ENCODE data around the gene UBA52. TPM values are rescaled to one million over a fixed set of nuclear protein-coding genes. Genes with fewer than 3 reads are reported as not detected.

UBA52 gene
- total RNA-seq, 3 donors from 2014 or later: 729 to 865 (median 831) TPM

DNA sequence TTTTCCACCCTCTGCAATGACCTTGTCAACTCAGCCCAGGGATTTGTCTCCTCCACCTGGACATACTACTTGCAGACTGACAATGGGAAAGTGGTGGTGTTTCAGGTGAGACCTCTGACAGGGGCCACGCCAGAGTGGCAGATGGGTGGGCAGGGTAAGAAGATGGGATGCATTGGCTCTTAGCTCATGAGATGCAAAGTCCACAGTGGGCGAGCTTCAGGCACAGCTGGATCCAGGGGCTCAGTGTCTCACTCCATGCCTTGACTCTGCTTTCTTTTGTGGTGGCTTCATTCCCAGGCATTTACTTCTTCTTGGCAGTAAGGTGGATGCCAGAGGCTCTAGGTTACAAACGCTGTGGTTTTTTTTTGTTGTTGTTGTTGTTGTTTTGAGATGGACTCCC is 44.4 kb downstream of the UBA52 start:
- Histone ChIP-seq H3K4me1 (peaks cover 0 to 8% of the 10 kb centered on the region in 2 donors), H3K36me3 (no peaks in the 10 kb centered on the region), H3K27me3 (peaks cover 4 to 36% of the 10 kb centered on the region in 2 donors), H3K9me3 (no peaks in the 10 kb centered on the region), H3K4me3 (no peak overlapping the region), H3K27ac (no peak overlapping the region)
- no peak for DNase-seq (ENCODE audit: low spot score in 2 of 2)
- intact Hi-C loops (cut with DNase I; ENCODE audit: low total_unique reads): no loop called here
- TF ChIP-seq POLR2AphosphoS5 (IDR thresholded peaks at IDR 0.05) (no peak), CTCF (IDR thresholded peaks at IDR 0.05) (no peak), POLR2A (IDR thresholded peaks at IDR 0.05) (no peak)

DNA sequence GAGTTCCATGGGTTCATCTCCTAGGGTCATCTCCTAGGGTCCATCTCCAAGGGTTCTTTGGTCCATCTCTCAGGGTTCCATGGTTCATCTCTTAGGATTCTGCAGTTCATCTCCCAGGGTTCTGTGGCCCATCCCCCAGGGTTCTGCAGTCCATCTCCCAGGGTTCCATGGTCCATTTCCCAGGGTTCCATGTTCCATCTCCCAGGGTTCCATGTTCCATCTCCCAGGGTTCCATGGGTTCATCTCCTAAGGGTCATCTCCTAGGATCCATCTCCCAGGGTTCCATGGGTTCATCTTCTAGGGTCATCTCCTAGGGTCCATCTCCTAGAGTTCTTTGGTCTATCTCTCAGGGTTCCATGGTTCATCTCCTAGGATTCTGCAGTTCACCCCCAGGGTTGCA is 45.9 kb downstream of the UBA52 start:
- Histone ChIP-seq H3K4me1 (peaks cover 0 to 2% of the 10 kb centered on the region in 2 donors), H3K9me3 (no peaks in the 10 kb centered on the region), H3K4me3 (no peak overlapping the region), H3K27ac (no peak overlapping the region), H3K36me3 (no peaks in the 10 kb centered on the region), H3K27me3 (peaks cover 0 to 20% of the 10 kb centered on the region in 2 donors)
- no peak for DNase-seq (ENCODE audit: low spot score in 2 of 2)
- TF ChIP-seq POLR2A (IDR thresholded peaks at IDR 0.05): no peak
- TF ChIP-seq POLR2AphosphoS5 (IDR thresholded peaks at IDR 0.05): no peak
- TF ChIP-seq CTCF (IDR thresholded peaks at IDR 0.05): no peak
- intact Hi-C loops (cut with DNase I; ENCODE audit: low total_unique reads): no loop called here

GRCh38 chr19:18618236-18618635 is 46.6 kb downstream of the UBA52 start:
- Histone ChIP-seq H3K4me1 (no peaks in the 10 kb centered on the region), H3K4me3 (no peak overlapping the region), H3K27me3 (peaks cover 0 to 13% of the 10 kb centered on the region in 2 donors), H3K9me3 (no peaks in the 10 kb centered on the region), H3K27ac (no peak overlapping the region), H3K36me3 (no peaks in the 10 kb centered on the region)
- TF ChIP-seq POLR2A (IDR thresholded peaks at IDR 0.05) (no peak), CTCF (IDR thresholded peaks at IDR 0.05) (no peak), POLR2AphosphoS5 (IDR thresholded peaks at IDR 0.05) (no peak)
- no peak for DNase-seq (ENCODE audit: low spot score in 2 of 2)
- intact Hi-C loops (cut with DNase I; ENCODE audit: low total_unique reads): no loop called here

DNA sequence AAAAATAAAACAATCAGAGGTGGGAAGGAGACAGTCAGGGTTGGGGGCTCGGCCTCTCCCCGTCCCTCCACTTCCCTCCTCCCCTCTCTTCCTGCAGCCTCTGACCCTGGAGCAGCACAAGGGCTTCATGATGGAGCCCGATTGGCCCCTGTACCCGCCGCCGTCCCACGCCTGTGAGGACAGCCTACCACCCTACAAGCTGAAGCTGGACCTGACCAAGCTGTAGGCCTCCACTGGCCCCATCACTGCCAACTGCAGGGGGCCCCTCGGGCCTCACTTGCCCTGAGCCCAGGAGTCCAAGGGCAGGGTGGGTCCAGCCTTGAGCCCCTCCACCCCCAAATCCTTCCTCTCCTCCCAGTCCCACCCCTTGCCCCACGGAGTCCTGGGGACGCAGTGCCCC is 48.7 kb downstream of the UBA52 start:
- DNase-seq (ENCODE audit: low spot score in 2 of 2): no peak
- TF ChIP-seq POLR2A (IDR thresholded peaks at IDR 0.05): no peak
- no peak for TF ChIP-seq CTCF (IDR thresholded peaks at IDR 0.05)
- TF ChIP-seq POLR2AphosphoS5 (IDR thresholded peaks at IDR 0.05): no peak
- no peak overlapping the region for H3K27ac ChIP-seq
- H3K4me1 ChIP-seq: no peaks in the 10 kb centered on the region
- intact Hi-C loops (cut with DNase I; ENCODE audit: low total_unique reads): no loop called here
- no peak overlapping the region for H3K4me3 ChIP-seq
- no peaks in the 10 kb centered on the region for H3K36me3 ChIP-seq
- no peaks in the 10 kb centered on the region for H3K9me3 ChIP-seq
- H3K27me3 ChIP-seq: no peaks in the 10 kb centered on the region

GRCh38 chr19:18620902-18621301 is 49.2 kb downstream of the UBA52 start:
- TF ChIP-seq POLR2A (IDR thresholded peaks at IDR 0.05) (no peak), CTCF (IDR thresholded peaks at IDR 0.05) (no peak), POLR2AphosphoS5 (IDR thresholded peaks at IDR 0.05) (no peak)
- H3K4me1 ChIP-seq: no peaks in the 10 kb centered on the region
- H3K36me3 ChIP-seq: no peaks in the 10 kb centered on the region
- no peaks in the 10 kb centered on the region for H3K9me3 ChIP-seq
- intact Hi-C loops (cut with DNase I; ENCODE audit: low total_unique reads): no loop called here
- no peak overlapping the region for H3K4me3 ChIP-seq
- no peak for DNase-seq (ENCODE audit: low spot score in 2 of 2)
- no peak overlapping the region for H3K27ac ChIP-seq
- H3K27me3 ChIP-seq: no peaks in the 10 kb centered on the region

All from breast epithelium (tissue), 4 donors.